IPS DF 19.7 (cell line): ENCODE measurements around the gene LSAMP.
"Not testable (repeated sequence)": the region's sequence is repeated elsewhere in the genome, so short reads cannot be mapped to it uniquely, and the experiment has no call there.

Source experiments
- DNase-seq: peaks from one replicate; pipeline ENCODE4 v3.0.0-alpha.2; 2013; ENCODE audit warnings: low read depth, low spot score

LSAMP gene

DNA sequence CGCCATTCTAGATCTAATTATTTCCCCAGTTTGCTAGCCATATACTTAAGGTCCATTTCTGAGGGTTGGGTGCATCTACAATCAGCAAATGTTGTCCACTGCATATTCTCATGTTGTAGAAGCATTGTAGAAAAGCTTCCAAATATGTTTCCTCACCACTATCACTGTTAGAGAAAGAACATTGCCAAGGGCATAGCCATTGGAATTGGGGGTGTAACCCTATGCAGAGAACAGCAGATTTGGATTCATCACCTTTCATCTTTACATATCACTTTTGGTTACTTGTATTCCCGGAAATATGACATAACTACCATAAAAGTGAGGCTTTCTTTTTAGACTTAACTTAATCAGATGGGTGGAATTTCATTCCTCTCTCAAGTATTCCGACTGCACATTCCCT, 203.6 kb downstream of the LSAMP start:
- DNase-seq = no peak

GRCh38 chr3:116240261-116240660, 205.0 kb downstream of the LSAMP start:
- no peak for DNase-seq

- DNase-seq = no peak
These were observed 206.3 kb downstream of the LSAMP start for GRCh38 chr3:116238846-116239565.

- DNase-seq = no peak
These were observed 211.5 kb downstream of the LSAMP start for GRCh38 chr3:116233711-116234357.

DNA sequence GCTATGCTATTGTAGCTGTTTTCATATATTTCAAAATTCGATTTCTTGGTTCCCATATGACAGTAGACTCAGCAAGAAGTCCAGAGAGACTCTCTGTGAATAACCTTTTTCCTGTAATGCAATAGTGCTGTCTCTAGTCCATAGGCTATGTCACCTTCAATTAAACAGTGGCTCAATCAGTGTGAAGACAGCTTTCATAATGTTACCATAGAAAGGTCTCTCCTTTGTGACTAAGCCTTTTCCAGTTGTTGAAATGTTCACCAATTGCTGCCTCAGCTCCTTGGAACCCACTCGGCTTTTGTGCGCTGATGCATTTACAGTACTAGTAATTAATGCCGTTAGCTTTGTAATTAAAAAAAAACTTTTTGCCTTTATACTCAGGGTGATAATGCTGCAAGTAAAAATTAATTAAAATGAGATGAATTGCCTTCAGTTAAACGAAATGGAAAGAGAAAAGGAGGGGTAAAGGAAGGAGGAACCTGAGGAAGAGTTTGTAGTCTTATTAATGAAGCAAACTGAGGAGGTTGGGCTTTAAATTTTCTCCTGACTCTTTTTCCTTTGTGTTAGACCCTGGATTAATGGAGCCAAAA, 214.8 kb downstream of the LSAMP start:
- DNase-seq = no peak

DNA sequence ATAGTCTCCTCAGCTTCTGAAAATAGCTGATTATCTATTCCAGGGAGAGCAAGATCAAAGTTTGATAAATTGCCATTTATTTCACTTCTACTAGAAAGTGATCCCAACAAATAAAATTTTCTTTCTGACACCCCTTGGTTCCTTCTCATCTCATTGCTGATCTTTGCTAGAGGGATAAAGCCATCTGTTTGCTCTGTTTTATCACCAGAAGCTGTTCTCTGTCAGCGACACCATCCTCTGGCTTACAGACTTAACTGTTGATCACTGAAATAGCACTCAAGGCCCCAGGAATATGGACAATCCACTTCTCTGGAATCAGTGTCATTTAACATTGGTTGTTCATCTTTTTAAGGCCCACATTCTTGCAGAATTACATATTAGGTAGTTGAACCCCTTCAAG, 219.0 kb downstream of the LSAMP start:
- DNase-seq = no peak

DNA sequence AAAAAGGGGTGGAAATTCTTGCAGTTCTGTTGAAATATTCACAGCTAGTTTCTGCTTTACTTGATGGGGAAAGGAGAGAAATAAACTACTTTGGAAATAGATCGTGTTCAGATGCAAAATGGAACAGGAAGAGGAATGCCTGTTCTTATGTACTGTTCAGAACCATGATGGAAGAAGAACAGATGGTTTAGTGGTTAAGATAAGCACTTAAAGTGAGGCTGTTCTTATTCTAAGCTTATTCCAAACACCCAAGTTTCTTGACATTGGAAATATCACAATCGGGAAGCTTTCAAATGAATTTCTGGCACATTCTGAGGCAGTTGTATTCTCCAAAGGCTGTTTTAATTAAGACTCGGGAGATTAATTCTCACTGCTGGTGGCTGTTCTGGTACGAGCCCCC, 228.5 kb downstream of the LSAMP start:
- no peak for DNase-seq

DNA sequence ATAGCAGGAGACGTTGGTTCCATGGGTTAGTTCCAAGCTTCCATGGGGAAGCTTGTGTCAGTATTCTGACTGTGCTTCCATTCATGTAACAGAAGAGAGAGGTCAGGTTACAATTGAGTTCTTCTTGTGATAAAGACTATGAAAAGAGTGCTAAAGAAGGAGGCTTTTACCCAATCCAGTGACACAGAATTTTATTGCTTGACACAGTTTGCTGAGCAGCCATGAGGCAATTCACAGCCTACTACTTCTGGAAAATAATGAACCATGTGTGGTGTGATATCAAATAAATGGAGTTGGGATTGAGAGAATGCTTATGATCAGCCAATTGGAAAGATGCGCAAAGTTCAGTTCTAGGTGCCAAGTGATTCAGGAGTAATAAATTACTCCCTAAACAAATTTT, 233.4 kb downstream of the LSAMP start:
- no peak for DNase-seq

GRCh38 chr3:116208830-116209229, 236.5 kb downstream of the LSAMP start:
- DNase-seq = not testable (repeated sequence)

DNA sequence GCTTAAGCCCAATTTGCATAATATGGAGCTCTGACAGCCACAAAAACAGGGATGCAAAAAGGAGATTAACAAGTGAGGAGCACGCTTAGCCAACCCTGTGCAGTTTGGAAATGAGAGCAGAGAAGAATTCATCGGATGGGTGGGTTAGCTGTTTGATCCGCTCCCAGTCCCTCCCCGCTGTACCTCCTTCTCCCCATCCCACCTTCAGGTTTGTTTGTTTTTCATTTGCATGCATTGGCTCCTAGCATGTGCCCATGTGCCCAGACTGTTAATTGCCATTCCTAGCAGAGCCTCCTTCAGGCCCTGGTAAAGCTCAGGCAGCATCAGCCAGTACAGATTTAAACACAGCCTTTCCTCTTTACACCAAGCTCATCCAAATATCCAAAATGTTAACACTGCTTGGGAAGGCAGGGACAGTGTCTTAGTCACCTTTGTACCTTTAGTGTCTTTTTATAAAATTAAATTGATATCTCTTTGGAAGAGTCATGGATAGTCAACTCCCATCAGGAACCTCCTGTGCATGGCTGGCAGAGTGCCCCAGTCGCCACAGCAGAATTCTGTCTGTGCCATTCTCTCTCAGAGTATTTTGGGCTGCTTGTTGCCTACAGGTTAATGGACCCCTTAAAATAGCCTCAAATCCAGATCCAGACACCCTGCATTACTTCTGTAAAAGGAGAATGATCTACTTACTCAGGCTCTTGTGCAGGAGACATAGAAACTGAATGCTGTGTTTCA, 244.2 kb downstream of the LSAMP start:
- no peak for DNase-seq

DNA sequence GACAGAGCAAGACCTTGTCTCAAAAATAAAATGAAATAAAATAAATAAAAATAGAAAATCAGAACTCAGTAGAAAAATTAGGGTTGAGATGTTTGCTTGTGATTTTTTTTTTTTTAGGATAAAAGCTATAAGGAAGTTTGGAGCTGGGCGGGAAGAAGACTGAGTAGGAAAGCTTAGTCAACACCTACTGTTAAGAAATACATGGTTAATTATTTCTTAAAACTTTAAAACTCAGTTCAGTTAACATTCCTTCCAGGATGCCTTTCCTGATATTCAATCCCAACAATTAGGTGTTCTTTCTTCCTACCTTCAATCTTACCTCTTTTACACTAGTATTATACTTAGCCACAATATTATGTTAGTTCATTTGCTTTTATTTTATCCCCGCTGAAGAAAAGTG, 246.2 kb downstream of the LSAMP start:
- no peak for DNase-seq

DNA sequence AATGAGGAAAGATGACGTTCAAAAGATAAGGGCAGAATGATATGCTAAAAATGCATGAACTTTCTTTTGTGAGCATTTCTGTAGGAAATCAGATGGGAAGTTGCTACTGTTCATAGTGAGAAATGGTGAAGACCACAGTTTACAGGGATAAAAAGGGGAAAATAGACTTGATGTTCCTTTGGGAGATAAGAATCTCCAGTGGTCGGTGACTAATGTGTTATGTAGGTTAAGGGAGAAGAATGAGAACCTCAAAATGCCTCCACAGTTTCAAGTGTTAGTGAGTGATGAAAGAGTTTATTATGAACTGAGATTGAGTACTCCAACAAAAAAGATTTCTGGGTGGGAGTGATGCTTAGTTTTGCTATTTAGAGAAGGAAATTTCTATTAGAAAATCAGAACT, 247.2 kb downstream of the LSAMP start:
- no peak for DNase-seq

DNA sequence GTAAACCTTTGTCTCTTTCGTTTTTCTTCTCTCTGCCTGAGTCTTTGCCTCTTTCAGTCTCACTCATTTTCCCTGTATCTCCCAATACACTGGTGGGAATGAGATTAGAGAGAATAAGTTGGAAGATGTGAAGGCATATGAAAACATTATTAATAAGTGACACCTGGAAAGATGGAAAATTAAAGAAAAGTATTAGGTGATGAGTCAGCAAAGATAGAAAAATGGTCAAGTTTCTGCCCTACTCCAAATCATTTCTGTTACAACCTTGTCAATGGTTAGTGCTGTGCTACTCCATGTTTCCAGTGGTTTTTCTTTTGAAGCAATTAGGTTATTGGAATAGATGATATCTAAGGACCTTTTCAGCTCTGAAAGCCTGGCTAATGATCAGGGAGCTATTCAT, 252.8 kb downstream of the LSAMP start:
- no peak for DNase-seq

DNA sequence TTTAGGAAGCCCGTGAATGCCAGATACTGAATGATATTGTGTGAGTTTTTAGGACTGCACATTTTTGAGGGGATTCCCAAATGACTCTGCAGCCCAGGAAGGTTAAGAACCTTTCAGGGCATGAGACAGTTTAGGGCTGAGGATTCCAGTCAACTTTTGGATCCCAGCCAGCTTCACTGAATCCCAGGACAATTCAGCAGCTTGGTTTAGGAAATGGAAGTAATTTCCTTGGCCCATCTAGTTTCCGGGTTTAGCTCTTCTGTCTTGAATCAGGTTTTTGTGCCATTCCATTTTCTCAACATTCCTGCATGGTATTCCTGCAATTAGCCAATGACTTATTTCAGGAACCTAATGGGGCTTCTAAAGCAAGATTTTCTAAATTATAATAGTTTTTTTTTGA, 253.9 kb downstream of the LSAMP start:
- no peak for DNase-seq

DNA sequence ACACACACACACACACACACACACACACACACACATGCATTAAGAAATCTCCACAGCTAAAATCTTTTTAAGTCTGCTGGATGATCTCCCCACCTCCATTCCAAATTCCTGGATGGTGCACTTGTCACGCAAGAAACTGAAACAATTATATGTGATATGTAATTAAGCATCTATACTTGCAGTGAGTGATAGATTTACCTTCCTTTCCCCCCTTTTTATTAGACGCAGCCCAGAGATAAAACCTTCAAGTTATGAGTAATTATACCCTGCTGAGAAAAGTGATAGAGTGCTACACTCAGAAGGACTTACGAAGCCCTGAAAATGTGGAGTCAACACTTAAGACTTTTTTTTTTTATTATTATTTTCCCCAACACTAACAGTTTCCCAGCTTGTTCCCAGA, 255.2 kb downstream of the LSAMP start:
- DNase-seq = no peak

- no peak for DNase-seq
These were observed 257.0 kb downstream of the LSAMP start for GRCh38 chr3:116188231-116188785.

GRCh38 chr3:116186049-116186448, 259.2 kb downstream of the LSAMP start:
- no peak for DNase-seq

DNA sequence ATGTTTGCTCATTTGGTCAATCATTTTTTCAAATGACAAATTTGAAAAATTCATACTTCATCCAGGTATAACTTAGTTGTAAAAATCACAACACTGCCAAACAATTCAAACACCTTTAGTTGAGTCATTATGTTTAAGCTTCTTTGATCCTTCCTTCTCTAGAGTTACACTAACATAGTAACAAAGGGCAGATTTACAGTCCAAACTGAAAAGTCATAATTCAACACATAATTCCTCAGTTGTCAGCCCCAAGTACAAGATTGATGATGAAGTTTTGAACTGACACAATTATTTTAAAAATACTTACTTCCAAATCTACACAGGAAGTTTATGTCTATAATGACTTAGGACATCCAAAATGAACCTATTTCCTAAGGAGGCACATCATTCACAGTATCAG, 264.1 kb downstream of the LSAMP start:
- no peak for DNase-seq

- DNase-seq = no peak
These were observed 266.2 kb downstream of the LSAMP start for GRCh38 chr3:116179091-116179490.

DNA sequence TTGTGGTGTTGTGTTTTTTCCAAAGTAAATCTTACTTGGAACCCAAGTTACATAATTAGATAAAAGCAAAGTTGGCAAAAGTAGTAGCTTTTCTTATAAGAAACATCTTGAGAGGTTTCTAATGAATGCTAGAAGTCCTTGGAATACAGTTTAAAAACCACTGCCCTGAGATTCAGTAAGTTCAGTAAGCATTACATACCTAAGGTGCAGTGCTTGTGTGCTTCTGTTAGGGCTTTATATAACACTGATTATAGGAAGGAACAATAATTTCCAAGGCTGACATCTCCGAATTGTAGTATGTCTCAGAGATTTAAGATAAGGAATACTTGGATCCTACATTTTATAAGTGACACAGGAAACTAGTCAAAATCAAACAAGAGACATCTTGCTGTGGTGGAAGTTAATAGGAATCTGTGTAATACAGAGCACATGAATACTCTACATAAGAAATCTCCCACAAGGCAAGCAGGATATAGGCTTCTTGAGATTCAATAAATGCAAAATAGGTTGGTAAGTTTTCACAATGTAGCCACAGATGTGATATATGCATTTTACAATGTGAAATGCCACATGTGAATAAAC, 268.2 kb downstream of the LSAMP start:
- no peak for DNase-seq

- DNase-seq = no peak
These were observed 279.2 kb downstream of the LSAMP start for GRCh38 chr3:116166121-116166520.

GRCh38 chr3:116165641-116166040, 279.6 kb downstream of the LSAMP start:
- no peak for DNase-seq
